CD4-positive, alpha-beta T cell (primary cell): ENCODE data around the gene CDK4. TPM values are rescaled to one million over a fixed set of nuclear protein-coding genes. Genes with fewer than 3 reads are reported as not detected.

ENCODE experiments used
- ATAC-seq: fragments of 200-7000 bp; cut with Tn5 transposase; one replicate; pipeline ENCODE4 v1.10.0; 2022; ENCODE audit warnings: mild to moderate bottlenecking; ENCODE audit not compliant: poor library complexity
- CTCF ChIA-PET: fragments of 350-600 bp; sonication (Branson Sonifier 250); formaldehyde crosslinking; loops from one replicate; lab custom pipeline; 2021; ENCODE audit warnings: antibody characterized with exemption, inconsistent platforms; lab: Charles Lee
- POLR2A ChIA-PET: fragments of 350-600 bp; sonication (Branson Sonifier 250); formaldehyde crosslinking; loops from one replicate; lab custom pipeline; 2021; ENCODE audit warnings: antibody characterized with exemption, inconsistent platforms; lab: Charles Lee
- DNase-seq, 14 experiments: peaks; one replicate each; pipeline ENCODE4 v3.0.0-alpha.2; 2013 to 2020; ENCODE audit warnings: mixed read lengths in 2 of 14
- H3K27ac ChIP-seq, 2 donors: one replicate each; pipeline versions ENCODE4 v1.5.1 to v1.7.0; 2013; ENCODE audit warnings: low read length in 2 of 2, low read depth in 1 of 2, mild to moderate bottlenecking in 1 of 2
- H3K27me3 ChIP-seq, 2 experiments: 1 replicate in 1 of 2; 2 replicates in 1 of 2; pipeline versions ENCODE4 v1.6.1 to v1.7.0; 2013; ENCODE audit warnings: low read length in 2 of 2, control low read depth in 1 of 2, mild to moderate bottlenecking in 1 of 2, moderate library complexity in 1 of 2; ENCODE audit not compliant: insufficient read depth in 2 of 2, control insufficient read depth in 1 of 2
- H3K36me3 ChIP-seq: one replicate; pipeline ENCODE4 v1.6.1; 2013; ENCODE audit warnings: low read length, control low read depth; ENCODE audit not compliant: insufficient read depth
- H3K4me1 ChIP-seq: one replicate; pipeline ENCODE4 v1.6.1; 2013; ENCODE audit warnings: low read length, control low read depth; ENCODE audit not compliant: insufficient read depth
- H3K4me3 ChIP-seq: one replicate; pipeline ENCODE4 v1.5.1; 2013; ENCODE audit warnings: mild to moderate bottlenecking, low read length, moderate library complexity
- H3K9me3 ChIP-seq, 2 experiments: 1 replicate in 1 of 2; 2 replicates in 1 of 2; pipeline versions ENCODE4 v1.6.1 to v1.7.0; 2013; ENCODE audit warnings: low read length in 2 of 2, mild to moderate bottlenecking in 2 of 2, control low read depth in 1 of 2, moderate library complexity in 1 of 2; ENCODE audit not compliant: control insufficient read depth in 1 of 2, insufficient read depth in 1 of 2
- H3K27ac Mint-ChIP-seq: one replicate; pipeline ENCODE4 v1.8.0; 2020; ENCODE audit warnings: mixed read lengths
- H3K27me3 Mint-ChIP-seq: one replicate; pipeline ENCODE4 v1.8.0; 2021; ENCODE audit warnings: mixed read lengths
- H3K36me3 Mint-ChIP-seq: one replicate; pipeline ENCODE4 v1.8.0; 2021; ENCODE audit warnings: low read depth, mixed read lengths
- H3K4me1 Mint-ChIP-seq: one replicate; pipeline ENCODE4 v1.8.0; 2021; ENCODE audit warnings: low read depth, mixed read lengths
- H3K4me3 Mint-ChIP-seq: one replicate; pipeline ENCODE4 v1.8.0; 2020; ENCODE audit warnings: mild to moderate bottlenecking, mixed read lengths
- H3K9me3 Mint-ChIP-seq: one replicate; pipeline ENCODE4 v1.8.0; 2020; ENCODE audit warnings: mixed read lengths
- CTCF ChIP-seq: fragments of 200-600 bp; IDR thresholded peaks from one replicate; pipeline ENCODE4 v1.8.0; 2022; ENCODE audit warnings: antibody characterized with exemption, mild to moderate bottlenecking
- intact Hi-C, 2 experiments: fragments of 100-400 bp; cut with DNase I in 1 of 2; cut with micrococcal nuclease in 1 of 2; formaldehyde crosslinking; loops; one replicate each; pipeline versions ENCODE4 v1.15.1 to v1.9.0; 2023 to 2025; cut with DNase I, micrococcal nuclease
- total RNA-seq, 174 experiments: library from RNA in 2 of 174; stranded (reverse) in 2 of 174; gene quantifications; one replicate each; pipeline ENCODE4 v1.2.3 and lab custom pipeline; 2021 to 2026

The CDK4 gene
- total RNA-seq, 2 experiments from 2014 or later, result 8.7 to 10.8 TPM

GRCh38 chr12:57796996-57797395 is 44.9 kb upstream of the CDK4 start:
- Histone ChIP-seq H3K4me3 (no peak overlapping the region), H3K4me1 (no peaks in the 10 kb centered on the region), H3K36me3 (peaks cover 70% of the 10 kb centered on the region), H3K27ac (no peak overlapping the region), H3K9me3 (no peaks in the 10 kb centered on the region), H3K27me3 (no peaks in the 10 kb centered on the region)
- intact Hi-C loops, result no loop called here
- DNase-seq, result no peak
- Mint-ChIP-seq H3K4me3 (no peak overlapping the region), H3K4me1 (no peaks in the 10 kb centered on the region), H3K36me3 (peaks cover 81% of the 10 kb centered on the region), H3K9me3 (no peaks in the 10 kb centered on the region), H3K27me3 (no peaks in the 10 kb centered on the region), H3K27ac (no peak overlapping the region)
- POLR2A ChIA-PET, result no interaction called here
- no peak for ATAC-seq
- no peak for TF ChIP-seq CTCF
- CTCF ChIA-PET, result no interaction called here

- H3K27ac ChIP-seq, result no peak overlapping the region
- no peaks in the 10 kb centered on the region for H3K4me1 ChIP-seq
- H3K9me3 ChIP-seq, result no peaks in the 10 kb centered on the region
- Mint-ChIP-seq H3K27me3 (no peaks in the 10 kb centered on the region), H3K4me3 (no peak overlapping the region), H3K9me3 (no peaks in the 10 kb centered on the region), H3K27ac (no peak overlapping the region), H3K36me3 (peaks cover 80% of the 10 kb centered on the region), H3K4me1 (no peaks in the 10 kb centered on the region)
- ATAC-seq, result no peak
- peaks cover 71% of the 10 kb centered on the region for H3K36me3 ChIP-seq
- intact Hi-C loops, result no loop called here
- TF ChIP-seq CTCF, result no peak
- no peak for DNase-seq
- POLR2A ChIA-PET, result interaction anchor here (0.6 kb wide), 1 partner anchor 57 kb away, joined by 3 read pairs; no protein-coding TSS in a partner anchor
- CTCF ChIA-PET, result no interaction called here
- H3K27me3 ChIP-seq, result no peaks in the 10 kb centered on the region
- H3K4me3 ChIP-seq, result no peak overlapping the region
Measured at GRCh38 chr12:57795354-57795753, 43.2 kb upstream of the CDK4 start.

- peaks cover 86% of the 10 kb centered on the region for H3K36me3 Mint-ChIP-seq
- Histone ChIP-seq H3K27ac (no peak overlapping the region), H3K36me3 (peaks cover 70% of the 10 kb centered on the region), H3K4me3 (no peak overlapping the region), H3K27me3 (no peaks in the 10 kb centered on the region), H3K4me1 (no peaks in the 10 kb centered on the region), H3K9me3 (no peaks in the 10 kb centered on the region)
- H3K4me1 Mint-ChIP-seq, result no peaks in the 10 kb centered on the region
- no peak overlapping the region for H3K4me3 Mint-ChIP-seq
- no peaks in the 10 kb centered on the region for H3K9me3 Mint-ChIP-seq
- intact Hi-C loops, result no loop called here
- CTCF ChIA-PET, result interaction anchor here (1.4 to 1.7 kb wide), 2 partner anchors 10 to 11 kb away, joined by 3 to 6 read pairs; partner anchors contain the start of gene TSFM
- no peak for TF ChIP-seq CTCF
- DNase-seq (no peak), ATAC-seq (no peak)
- no peak overlapping the region for H3K27ac Mint-ChIP-seq
- POLR2A ChIA-PET, result interaction anchor here (1.0 to 1.5 kb wide), 3 partner anchors 11 to 53 kb away, joined by 3 to 4 read pairs (median 3); partner anchors contain the start of genes CTDSP2 and TSFM
- H3K27me3 Mint-ChIP-seq, result no peaks in the 10 kb centered on the region
Measured at GRCh38 chr12:57793920-57794319, 41.8 kb upstream of the CDK4 start.
